SK-N-MC (cell line): ENCODE results near the gene EFS.

Experiments
- EZH2 ChIP-seq: fragments of 200-600 bp; sonication (generic); IDR thresholded peaks from one replicate; pipeline ENCODE4 v1.6.1; 2017; ENCODE audit warnings: antibody characterized with exemption
- FOXP2 ChIP-seq: optimal IDR thresholded peaks from 2 replicates; pipeline ENCODE3; 2011; ENCODE audit warnings: mild to moderate bottlenecking, moderate library complexity; ENCODE audit not compliant: insufficient read depth; ENCODE audit errors: extremely low read length, control extremely low read depth
- POLR2AphosphoS5 ChIP-seq: IDR thresholded peaks from 2 replicates; pipeline ENCODE4 v1.6.1; 2012; ENCODE audit warnings: mild to moderate bottlenecking, low read depth, low read length, borderline replicate concordance

GRCh38 chr14:23389396-23389795 is 24.4 kb upstream of the EFS start:
- TF ChIP-seq POLR2AphosphoS5 (no peak), EZH2 (no peak), FOXP2 (no peak)
